Camera-type eye (tissue), 1 donor: ENCODE measurements around the gene STKLD1. TPM values are rescaled to one million over a fixed set of nuclear protein-coding genes. Genes with fewer than 3 reads are reported as not detected.

Source experiments
- total RNA-seq: library from RNA; depleted of rRNA; stranded (reverse); fragments of >200 nt; gene quantifications from one replicate; pipeline ENCODE4 v1.2.3, GENCODE V29; 2014

Gene STKLD1
- total RNA-seq, result 1.3 TPM

GRCh38 chr9:133375724-133376654 is at the start of gene STKLD1, which contains the start of gene SURF4:
Gene STKLD1 (plus strand): TSS chr9:133376366. CDS start chr9:133376474, 108 bp downstream.
Gene SURF4 (minus strand): TSS chr9:133376060. CDS start chr9:133375969, 91 bp downstream.

GRCh38 chr9:133335924-133336811 is 40.0 kb upstream of the STKLD1 start, which contains the start of gene SURF6:
Gene SURF6 (minus strand): TSS chr9:133336188. CDS start chr9:133336132, 56 bp downstream.

GRCh38 chr9:133347985-133348717 is 28.0 kb upstream of the STKLD1 start, which contains the start of the genes MED22 and RPL7A:
Gene MED22 (minus strand): TSS chr9:133348131. CDS start chr9:133346662, 1,469 bp downstream.
Gene RPL7A (plus strand): TSS chr9:133348218. CDS start chr9:133348244, 26 bp downstream.

GRCh38 chr9:133356391-133357091 is 19.6 kb upstream of the STKLD1 start, which contains the start of the genes SURF1 and SURF2:
Gene SURF1 (minus strand): TSS chr9:133356487. CDS start chr9:133356453, 34 bp downstream.
Gene SURF2 (plus strand): TSS chr9:133356550. CDS start chr9:133356593, 43 bp downstream.

GRCh38 chr9:133417541-133418461 is 41.6 kb downstream of the STKLD1 start, which contains the start of gene REXO4:
Gene REXO4 (minus strand): TSS chr9:133418010. CDS start chr9:133417844, 166 bp downstream.

GRCh38 chr9:133421615-133422542 is 45.7 kb downstream of the STKLD1 start, which contains the start of gene ADAMTS13:
Gene ADAMTS13 (plus strand): TSS chr9:133422367. CDS start chr9:133422444, 77 bp downstream.

Other genes starting within 250 kb of the STKLD1 start
- gene GBGT1, start 212.5 kb upstream of the STKLD1 start, total RNA-seq, result 10.4 TPM
- not detected for gene OBP2B, start 167.1 kb upstream of the STKLD1 start, total RNA-seq
- gene ABO, start 101.2 kb upstream of the STKLD1 start, total RNA-seq, result 2.0 TPM
- gene SURF6, start 40.2 kb upstream of the STKLD1 start, total RNA-seq, result 20.2 TPM
- 50.6 TPM for gene MED22, start 28.2 kb upstream of the STKLD1 start, total RNA-seq
- 1,215 TPM for gene RPL7A, start 28.1 kb upstream of the STKLD1 start, total RNA-seq
- gene SURF1, start 19.9 kb upstream of the STKLD1 start, total RNA-seq, result 18.3 TPM
- gene SURF2, start 19.8 kb upstream of the STKLD1 start, total RNA-seq, result 9.7 TPM
- 136 TPM for gene SURF4, start 306 bp upstream of the STKLD1 start, total RNA-seq
- gene REXO4, start 41.6 kb downstream of the STKLD1 start, total RNA-seq, result 20.8 TPM
- gene ADAMTS13, start 46.0 kb downstream of the STKLD1 start, total RNA-seq, result 5.1 TPM
- gene CACFD1, start 83.6 kb downstream of the STKLD1 start, total RNA-seq, result 19.4 TPM
- gene SLC2A6, start 102.7 kb downstream of the STKLD1 start, total RNA-seq, result 2.9 TPM
- 2.1 TPM for gene MYMK, start 148.6 kb downstream of the STKLD1 start, total RNA-seq
- 4.3 TPM for gene ADAMTSL2, start 158.3 kb downstream of the STKLD1 start, total RNA-seq
- not detected for gene FAM163B, start 233.0 kb downstream of the STKLD1 start, total RNA-seq